Right atrium auricular region (tissue), 2 donors: Measurements from ENCODE around the gene LY6G6D. TPM values are rescaled to one million over a fixed set of nuclear protein-coding genes. Genes with fewer than 3 reads are reported as not detected.

Source experiments
- DNase-seq: peaks from one replicate; pipeline ENCODE4 v3.0.0-alpha.2; 2019; ENCODE audit warnings: low spot score
- H3K27ac ChIP-seq, 2 donors: fragments of 200-600 bp; sonication (generic); 1 replicate in 1 of 2; 2 replicates in 1 of 2; pipeline ENCODE4 v1.5.1; 2016 to 2019
- H3K27me3 ChIP-seq, 2 donors: fragments of 200-600 bp; sonication (generic); one replicate each; pipeline versions ENCODE4 v1.5.1 to v1.6.0; 2017 to 2019
- H3K36me3 ChIP-seq: fragments of 200-600 bp; sonication (generic); one replicate; pipeline ENCODE4 v1.5.1; 2016
- H3K4me1 ChIP-seq, 2 donors: fragments of 200-600 bp; sonication (generic); one replicate each; pipeline versions ENCODE4 v1.5.1 to v1.6.0; 2017 to 2019
- H3K4me3 ChIP-seq, 2 donors: fragments of 200-600 bp; sonication (generic); 1 replicate in 1 of 2; 2 replicates in 1 of 2; pipeline ENCODE4 v1.5.1; 2017 to 2019; ENCODE audit warnings: mild to moderate bottlenecking in 1 of 2, moderate library complexity in 1 of 2
- H3K9me3 ChIP-seq, 2 donors: fragments of 200-600 bp; sonication (generic); one replicate each; pipeline ENCODE4 v1.5.1; 2019
- total RNA-seq, 2 donors: library from RNA; depleted of rRNA; stranded (reverse); fragments of >200 nt; gene quantifications; one replicate each; pipeline ENCODE4 v1.1.0, GENCODE V29; 2016
- TF ChIP-seq, protein P1 (sequence below), 2 donors: fragments of 200-600 bp; sonication (generic); IDR thresholded peaks; one replicate each; pipeline ENCODE4 v1.5.1; 2019; ENCODE audit warnings: antibody characterized with exemption in 2 of 2

Gene LY6G6D, protein sequence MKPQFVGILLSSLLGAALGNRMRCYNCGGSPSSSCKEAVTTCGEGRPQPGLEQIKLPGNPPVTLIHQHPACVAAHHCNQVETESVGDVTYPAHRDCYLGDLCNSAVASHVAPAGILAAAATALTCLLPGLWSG
- total RNA-seq: not detected

DNA sequence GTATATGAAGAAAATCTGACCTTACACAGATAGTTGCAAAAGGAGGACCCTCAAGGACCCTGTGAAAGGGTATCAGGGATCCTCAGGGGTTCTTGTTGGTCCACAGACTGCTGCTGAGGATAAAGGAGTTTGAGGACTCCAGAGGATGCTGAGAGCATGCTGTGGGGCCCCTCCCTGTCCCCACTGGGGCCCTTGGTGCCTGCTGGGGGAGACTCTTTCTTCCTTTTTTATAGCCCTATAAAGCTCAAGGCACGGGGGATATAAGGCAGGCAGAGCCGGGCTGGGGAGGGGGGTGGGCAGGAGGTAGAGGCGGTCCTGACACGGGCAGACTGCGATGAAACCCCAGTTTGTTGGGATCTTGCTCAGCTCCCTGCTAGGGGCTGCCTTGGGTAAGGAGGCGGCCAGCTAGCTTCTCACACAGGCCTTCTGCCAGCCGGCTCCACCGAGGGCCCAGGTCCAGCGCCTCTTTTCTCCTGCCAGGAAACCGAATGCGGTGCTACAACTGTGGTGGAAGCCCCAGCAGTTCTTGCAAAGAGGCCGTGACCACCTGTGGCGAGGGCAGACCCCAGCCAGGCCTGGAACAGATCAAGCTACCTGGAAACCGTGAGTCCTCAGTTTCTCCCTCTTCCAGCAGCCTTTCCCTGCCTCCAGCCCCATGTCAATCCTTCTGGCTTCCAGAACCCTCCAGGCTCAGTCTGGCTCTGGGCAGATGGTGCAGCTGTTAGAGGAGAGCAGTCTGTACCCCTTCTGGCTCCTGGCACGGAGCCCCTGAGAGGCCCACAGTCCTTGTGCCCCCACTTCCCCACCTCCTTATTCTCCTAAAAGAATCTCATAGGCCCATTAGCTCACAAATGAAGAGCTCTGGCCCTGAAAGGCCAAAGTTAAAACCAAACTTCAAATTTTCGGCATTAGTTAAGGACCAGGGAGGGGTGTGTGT, at the start of gene LY6G6D:
TSS of gene LY6G6D (plus strand) at position 327 of the 937 bp plus-strand sequence. CDS start at position 335, 8 bp downstream.
- no peaks in the 10 kb centered on the region for H3K9me3 ChIP-seq
- H3K4me3 ChIP-seq: no peak within 1 kb of the TSS
- DNase-seq: no peak
- TF ChIP-seq, protein P1, sequence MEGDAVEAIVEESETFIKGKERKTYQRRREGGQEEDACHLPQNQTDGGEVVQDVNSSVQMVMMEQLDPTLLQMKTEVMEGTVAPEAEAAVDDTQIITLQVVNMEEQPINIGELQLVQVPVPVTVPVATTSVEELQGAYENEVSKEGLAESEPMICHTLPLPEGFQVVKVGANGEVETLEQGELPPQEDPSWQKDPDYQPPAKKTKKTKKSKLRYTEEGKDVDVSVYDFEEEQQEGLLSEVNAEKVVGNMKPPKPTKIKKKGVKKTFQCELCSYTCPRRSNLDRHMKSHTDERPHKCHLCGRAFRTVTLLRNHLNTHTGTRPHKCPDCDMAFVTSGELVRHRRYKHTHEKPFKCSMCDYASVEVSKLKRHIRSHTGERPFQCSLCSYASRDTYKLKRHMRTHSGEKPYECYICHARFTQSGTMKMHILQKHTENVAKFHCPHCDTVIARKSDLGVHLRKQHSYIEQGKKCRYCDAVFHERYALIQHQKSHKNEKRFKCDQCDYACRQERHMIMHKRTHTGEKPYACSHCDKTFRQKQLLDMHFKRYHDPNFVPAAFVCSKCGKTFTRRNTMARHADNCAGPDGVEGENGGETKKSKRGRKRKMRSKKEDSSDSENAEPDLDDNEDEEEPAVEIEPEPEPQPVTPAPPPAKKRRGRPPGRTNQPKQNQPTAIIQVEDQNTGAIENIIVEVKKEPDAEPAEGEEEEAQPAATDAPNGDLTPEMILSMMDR (IDR thresholded peaks at IDR 0.05): no peak
- no peaks in the 10 kb centered on the region for H3K4me1 ChIP-seq
- H3K36me3 ChIP-seq: no peaks in the 10 kb centered on the region
- H3K27me3 ChIP-seq: no peaks in the 10 kb centered on the region
- no peak within 1 kb of the TSS for H3K27ac ChIP-seq

DNA sequence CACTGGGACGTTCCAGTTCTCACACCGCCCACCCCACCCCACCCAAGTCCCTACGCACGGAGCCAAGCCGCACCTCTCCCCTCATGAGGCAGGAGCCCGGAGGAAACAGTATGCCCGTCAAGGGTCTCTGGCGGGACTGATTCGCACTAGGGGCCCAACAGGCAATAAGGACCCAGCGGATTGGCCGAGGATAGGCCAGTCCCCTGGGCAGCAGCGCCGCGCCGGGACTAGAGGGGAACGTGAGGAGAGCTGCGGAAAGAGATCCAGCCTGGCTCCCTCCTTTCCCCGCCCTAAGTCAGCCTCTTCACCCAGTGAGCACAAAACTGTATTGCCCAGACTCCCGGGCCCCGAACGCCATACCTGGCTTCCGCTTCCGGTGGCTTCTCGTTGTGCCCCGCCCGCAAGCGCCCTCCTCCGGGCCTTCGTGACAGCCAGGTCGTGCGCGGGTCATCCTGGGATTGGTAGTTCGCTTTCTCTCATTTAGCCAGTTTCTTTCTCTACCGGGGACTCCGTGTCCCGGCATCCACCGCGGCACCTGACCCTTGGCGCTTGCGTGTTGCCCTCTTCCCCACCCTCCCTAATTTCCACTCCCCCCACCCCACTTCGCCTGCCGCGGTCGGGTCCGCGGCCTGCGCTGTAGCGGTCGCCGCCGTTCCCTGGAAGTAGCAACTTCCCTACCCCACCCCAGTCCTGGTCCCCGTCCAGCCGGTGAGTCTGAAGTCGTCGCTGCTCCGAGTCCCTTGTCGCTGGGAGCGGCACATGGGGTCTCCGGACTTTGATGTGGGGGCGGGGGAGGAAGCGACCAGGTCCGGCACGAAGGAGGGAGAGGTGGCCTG, 49.4 kb upstream of the LY6G6D start, which contains the start of gene CSNK2B:
TSS of gene CSNK2B (plus strand) at position 580 of the 836 bp plus-strand sequence. CDS start 752 bp downstream, outside the sequence.
- Histone ChIP-seq H3K9me3 (no peaks in the 10 kb centered on the region), H3K27me3 (no peaks in the 10 kb centered on the region), H3K4me3 (peak within 1 kb of the TSS; percentile 84 to 92), H3K36me3 (peaks cover 48% of the 10 kb centered on the region), H3K27ac (peak within 1 kb of the TSS; percentile 89 to 97), H3K4me1 (peaks cover 0 to 48% of the 10 kb centered on the region in 2 donors)
- peak; percentile 99 for DNase-seq
- TF ChIP-seq, protein P1 (IDR thresholded peaks at IDR 0.05): no peak

DNA sequence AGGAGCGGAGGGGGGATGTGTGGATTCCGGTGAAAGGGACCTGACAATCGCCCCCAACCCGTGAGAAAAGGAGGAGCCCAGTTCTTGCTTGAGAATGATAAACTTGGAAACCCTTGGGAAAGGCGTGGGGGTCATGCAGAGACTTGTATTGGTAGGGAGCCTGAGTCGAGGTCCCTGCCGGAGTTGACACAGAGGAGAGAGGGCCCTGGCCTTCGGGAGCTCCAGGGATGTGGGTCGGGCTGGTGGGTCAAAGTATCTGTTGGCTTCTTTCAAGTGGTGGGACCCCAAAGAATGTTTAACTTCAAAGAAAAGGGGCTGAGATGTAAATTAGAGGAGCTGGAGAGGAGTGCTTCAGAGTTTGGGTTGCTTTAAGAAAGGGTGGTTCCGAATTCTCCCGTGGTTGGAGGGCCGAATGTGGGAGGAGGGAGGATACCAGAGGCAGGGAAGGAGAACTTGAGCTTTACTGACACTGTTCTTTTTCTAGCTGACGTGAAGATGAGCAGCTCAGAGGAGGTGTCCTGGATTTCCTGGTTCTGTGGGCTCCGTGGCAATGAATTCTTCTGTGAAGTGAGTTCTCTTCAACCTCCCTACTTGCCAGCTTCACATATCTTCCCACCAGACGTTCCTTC, 48.7 kb upstream of the LY6G6D start:
- TF ChIP-seq, protein P1 (IDR thresholded peaks at IDR 0.05): no peak
- peaks cover 55% of the 10 kb centered on the region for H3K36me3 ChIP-seq
- no peak for DNase-seq
- H3K4me3 ChIP-seq: peak overlapping the region; percentile 84 to 92
- no peaks in the 10 kb centered on the region for H3K9me3 ChIP-seq
- no peaks in the 10 kb centered on the region for H3K27me3 ChIP-seq
- peak overlapping the region; percentile 89 to 97 for H3K27ac ChIP-seq
- peaks cover 0 to 41% of the 10 kb centered on the region in 2 donors for H3K4me1 ChIP-seq

DNA sequence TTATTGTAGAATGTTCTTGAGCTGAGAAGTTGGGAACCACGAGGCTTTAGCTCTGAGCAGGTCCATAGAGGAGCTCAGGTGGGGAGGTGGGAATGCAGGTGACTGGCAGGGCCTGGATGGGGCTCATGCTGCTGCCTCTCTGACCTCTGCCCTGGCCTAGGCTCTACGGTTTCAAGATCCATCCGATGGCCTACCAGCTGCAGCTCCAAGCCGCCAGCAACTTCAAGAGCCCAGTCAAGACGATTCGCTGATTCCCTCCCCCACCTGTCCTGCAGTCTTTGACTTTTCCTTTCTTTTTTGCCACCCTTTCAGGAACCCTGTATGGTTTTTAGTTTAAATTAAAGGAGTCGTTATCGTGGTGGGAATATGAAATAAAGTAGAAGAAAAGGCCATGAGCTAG, 45.5 kb upstream of the LY6G6D start, which contains the start of gene LY6G5B:
TSS of gene LY6G5B (plus strand) at position 301 of the 400 bp plus-strand sequence. CDS start 975 bp downstream, outside the sequence.
- Histone ChIP-seq H3K27me3 (no peaks in the 10 kb centered on the region), H3K4me1 (peaks cover 0 to 17% of the 10 kb centered on the region in 2 donors), H3K36me3 (peaks cover 65% of the 10 kb centered on the region), H3K9me3 (no peaks in the 10 kb centered on the region), H3K27ac (no peak within 1 kb of the TSS), H3K4me3 (no peak within 1 kb of the TSS)
- TF ChIP-seq, protein P1 (IDR thresholded peaks at IDR 0.05): no peak
- DNase-seq: no peak

DNA sequence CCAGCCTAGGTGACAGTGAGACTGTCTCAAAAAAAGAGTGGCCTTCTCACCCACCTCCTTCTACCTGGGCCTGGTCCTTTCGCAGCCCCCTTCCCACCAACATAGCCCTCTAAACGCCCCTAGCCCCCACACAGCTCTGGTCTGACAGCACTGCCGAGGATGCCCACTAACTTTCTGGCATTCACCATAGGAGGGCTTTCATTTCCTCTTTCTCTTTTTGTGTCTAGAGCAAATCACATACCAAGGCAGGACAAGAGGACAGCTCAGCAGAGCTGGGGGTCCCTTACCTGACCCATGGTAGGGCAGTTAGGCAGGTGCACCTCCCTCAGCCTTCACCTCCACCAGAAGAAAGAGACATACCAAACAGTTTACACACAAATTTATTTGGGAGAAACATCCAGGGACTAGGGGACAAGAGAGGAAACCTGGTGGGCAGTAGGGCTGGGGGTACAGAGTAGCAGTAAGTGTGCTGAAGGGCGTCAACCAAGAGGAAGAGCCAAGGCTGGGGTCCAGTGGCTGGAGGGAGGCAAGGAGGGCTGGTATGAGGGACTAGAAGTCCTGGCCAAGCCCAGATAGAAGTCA, 38.7 kb upstream of the LY6G6D start:
- Histone ChIP-seq H3K36me3 (peaks cover 20% of the 10 kb centered on the region), H3K4me3 (no peak overlapping the region), H3K27ac (no peak overlapping the region), H3K27me3 (no peaks in the 10 kb centered on the region), H3K4me1 (peaks cover 0 to 11% of the 10 kb centered on the region in 2 donors), H3K9me3 (no peaks in the 10 kb centered on the region)
- no peak for DNase-seq
- TF ChIP-seq, protein P1 (IDR thresholded peaks at IDR 0.05): no peak
